Measurements from ENCODE around the gene MMS19.

MMS19 gene, protein sequence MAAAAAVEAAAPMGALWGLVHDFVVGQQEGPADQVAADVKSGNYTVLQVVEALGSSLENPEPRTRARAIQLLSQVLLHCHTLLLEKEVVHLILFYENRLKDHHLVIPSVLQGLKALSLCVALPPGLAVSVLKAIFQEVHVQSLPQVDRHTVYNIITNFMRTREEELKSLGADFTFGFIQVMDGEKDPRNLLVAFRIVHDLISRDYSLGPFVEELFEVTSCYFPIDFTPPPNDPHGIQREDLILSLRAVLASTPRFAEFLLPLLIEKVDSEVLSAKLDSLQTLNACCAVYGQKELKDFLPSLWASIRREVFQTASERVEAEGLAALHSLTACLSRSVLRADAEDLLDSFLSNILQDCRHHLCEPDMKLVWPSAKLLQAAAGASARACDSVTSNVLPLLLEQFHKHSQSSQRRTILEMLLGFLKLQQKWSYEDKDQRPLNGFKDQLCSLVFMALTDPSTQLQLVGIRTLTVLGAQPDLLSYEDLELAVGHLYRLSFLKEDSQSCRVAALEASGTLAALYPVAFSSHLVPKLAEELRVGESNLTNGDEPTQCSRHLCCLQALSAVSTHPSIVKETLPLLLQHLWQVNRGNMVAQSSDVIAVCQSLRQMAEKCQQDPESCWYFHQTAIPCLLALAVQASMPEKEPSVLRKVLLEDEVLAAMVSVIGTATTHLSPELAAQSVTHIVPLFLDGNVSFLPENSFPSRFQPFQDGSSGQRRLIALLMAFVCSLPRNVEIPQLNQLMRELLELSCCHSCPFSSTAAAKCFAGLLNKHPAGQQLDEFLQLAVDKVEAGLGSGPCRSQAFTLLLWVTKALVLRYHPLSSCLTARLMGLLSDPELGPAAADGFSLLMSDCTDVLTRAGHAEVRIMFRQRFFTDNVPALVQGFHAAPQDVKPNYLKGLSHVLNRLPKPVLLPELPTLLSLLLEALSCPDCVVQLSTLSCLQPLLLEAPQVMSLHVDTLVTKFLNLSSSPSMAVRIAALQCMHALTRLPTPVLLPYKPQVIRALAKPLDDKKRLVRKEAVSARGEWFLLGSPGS

DNA sequence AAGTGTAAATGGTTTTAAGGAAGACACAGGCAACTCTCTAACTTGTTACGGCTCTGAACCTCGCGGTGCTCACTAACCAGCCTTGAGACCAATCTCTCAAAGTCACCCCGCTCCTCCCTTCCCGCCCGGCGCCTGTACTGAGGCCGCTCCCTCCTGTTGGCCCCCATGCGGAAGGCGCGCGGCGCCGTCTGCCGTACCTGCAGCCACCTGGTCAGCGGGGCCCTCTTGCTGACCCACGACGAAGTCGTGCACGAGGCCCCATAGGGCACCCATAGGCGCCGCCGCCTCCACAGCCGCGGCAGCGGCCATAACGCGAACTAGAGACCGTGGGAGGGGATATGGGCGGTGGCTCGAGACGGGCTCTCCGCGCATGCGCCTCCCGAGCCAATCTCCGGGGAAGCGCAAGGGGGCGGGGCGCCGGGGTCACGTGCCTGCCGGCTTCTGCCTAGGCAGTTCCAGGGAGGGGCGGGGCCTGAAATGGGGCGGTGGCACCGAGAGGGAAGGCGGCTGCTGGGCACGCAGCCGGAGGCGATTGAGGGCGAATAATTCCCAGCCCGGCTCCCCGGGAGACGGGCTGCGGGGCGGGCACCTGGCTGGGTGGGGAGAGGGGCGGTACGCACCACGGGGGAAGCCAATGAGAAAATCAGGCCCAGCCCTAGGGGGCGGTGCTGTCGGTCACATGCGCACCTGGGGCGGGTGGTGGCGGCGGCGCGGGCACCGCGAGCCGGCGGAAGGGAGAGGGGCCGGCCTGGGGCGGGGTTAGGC lies at the start of gene MMS19:
Gene MMS19, minus strand, starts transcription at position 347 of the 765 bp plus-strand sequence. Its CDS starts 38 bp downstream, at position 309.
- peak; percentile 99 for DNase-seq

- peak; percentile 57 for DNase-seq
These were observed 49.7 kb upstream of the MMS19 start for GRCh38 chr10:97547962-97548361.

GRCh38 chr10:97547271-97547600 lies 49.0 kb upstream of the MMS19 start:
- no peak for DNase-seq

DNA sequence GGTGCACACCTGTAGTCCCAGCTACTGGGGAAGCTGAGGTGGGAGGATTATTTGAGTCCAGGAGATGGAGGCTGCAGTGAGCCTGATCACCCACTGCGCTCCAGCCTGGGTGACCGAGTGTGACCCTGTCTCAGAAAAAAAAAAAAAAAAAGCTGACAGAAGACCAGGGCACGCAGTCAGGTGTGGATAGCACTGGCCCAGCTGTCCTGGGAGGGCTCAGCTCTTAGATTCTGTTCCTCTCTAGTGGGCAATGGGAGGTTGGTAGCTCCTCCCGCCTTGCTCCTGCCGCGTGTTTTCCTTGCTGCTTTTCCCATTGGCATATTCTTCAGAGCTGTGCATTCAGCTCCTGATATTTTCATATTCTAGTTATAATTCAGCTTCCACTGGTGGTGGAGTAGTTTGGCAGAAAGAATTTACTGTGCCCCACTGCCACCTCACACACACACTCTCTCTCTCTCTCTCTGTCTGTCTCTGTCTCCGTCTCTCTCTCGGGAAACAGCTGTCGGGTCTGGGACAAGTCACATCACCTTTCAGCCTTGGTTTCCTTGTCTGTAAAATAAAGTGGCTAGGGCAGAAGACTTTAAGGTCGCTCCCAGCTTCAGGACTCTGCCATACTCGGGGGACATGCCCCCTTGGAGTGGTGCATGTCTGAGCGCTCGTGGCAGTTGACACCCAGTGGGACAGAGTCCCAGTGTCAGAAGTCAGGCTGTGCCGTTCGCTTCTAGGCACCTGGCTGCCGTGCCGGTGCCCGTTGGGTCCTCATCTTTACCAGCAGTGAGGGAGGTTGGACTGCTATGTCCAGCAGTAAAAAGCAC lies 48.4 kb upstream of the MMS19 start:
- no peak for DNase-seq

DNA sequence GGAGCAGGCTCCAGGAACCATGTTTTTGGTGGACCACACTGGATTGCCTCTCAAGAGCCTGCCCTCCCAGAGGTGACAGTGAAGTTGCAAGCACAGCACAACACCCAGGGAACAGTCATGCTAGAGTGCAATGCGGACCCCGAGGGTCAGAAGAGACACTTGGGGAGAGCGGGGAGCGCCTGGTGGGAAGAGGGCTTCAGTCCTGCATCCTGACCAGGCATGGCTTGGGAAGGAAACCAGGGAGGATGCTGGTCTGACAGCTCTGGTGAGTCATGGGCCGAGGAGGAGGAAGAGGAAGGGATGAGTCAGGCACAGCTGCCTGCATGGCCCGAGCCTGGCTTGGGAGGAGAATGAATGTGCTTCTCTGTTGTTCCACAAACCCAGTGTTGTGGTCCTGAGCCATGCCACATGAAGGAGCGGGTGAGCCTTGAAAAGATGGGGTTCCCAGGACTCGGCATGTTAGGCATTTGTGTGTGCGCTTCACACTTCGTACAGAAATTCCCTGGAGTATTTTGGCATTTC lies 44.9 kb upstream of the MMS19 start:
- DNase-seq: peak; percentile 78

- peak; percentile 87 for DNase-seq
These were observed 44.2 kb upstream of the MMS19 start for GRCh38 chr10:97542169-97543024.

DNA sequence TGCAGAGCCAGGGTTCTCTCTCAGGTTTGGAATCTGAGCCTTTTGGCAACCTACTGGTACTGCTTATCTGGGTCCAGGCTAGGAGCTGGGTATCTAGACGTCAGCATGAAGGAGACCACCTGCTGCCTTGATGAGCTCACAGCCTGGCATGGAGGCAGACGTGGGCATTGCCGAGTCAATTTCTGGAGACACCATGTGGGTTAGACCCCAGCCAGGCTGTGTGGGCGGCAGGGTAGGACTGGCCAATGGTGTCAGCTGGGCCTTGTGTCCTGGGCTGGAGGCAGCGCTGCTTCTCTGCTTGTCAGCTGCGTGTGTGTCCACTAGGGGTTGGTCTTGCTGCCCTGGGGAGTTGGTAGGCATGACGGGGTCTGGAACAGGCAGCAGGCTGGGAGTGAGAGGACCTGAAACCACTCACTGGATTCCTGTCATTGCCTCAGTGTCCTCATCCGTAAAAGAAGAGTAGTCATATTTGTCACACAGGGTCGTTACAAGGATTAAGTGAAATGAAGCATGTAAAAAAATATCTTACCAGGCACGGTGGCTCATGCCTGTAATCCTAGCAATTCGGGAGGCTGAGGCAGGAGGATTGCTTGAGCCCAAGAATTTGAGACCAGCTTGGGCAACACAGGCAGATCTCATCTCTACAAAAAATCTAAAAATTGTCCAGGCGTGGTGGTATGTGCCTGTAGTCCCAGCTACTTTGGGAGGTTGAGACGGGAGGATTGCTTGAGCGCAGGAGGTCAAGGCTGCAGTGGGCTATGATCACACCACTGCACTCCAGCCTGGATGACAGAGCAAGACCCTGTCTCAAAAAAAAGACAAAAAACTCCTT lies 42.7 kb upstream of the MMS19 start:
- DNase-seq: no peak

DNA sequence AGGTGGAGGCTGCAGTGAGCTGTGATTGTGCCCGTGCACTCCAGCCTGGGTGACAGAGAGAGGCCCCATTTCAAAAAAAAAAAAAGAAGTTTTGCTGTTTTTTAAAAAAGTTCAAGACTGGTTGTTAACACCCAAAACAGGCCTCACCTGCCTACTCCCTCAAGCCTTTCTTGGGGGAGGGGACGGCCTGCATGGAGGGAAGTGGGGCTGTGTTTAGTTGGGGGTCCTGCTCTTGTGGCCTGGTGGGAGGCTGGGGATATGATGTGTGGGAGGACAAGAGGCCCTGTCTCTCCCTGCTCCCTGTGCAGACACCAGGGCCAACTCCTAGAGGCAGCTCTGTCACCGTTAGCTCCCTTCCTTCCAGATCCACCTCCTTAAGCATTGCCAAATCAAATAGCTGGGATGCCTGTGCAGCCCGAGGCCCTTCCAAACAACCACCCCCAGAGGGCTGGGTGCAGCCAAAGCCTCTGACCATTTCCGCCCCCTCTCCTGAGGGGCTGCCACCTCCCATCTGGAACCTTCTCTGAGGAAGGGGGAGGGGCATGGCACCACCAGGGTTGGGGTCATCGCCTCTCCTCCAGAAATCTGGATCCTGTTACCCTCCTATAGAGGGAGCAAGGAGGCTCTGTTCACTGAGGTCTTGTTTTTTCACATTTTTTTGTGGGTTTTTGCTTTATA lies 41.4 kb upstream of the MMS19 start:
- peak; percentile 77 for DNase-seq

- no peak for DNase-seq
These were observed 40.6 kb upstream of the MMS19 start for GRCh38 chr10:97538839-97539238.

GRCh38 chr10:97538411-97538810 lies 40.2 kb upstream of the MMS19 start:
- no peak for DNase-seq

- no peak for DNase-seq
These were observed 39.1 kb upstream of the MMS19 start for GRCh38 chr10:97537186-97537869.

DNA sequence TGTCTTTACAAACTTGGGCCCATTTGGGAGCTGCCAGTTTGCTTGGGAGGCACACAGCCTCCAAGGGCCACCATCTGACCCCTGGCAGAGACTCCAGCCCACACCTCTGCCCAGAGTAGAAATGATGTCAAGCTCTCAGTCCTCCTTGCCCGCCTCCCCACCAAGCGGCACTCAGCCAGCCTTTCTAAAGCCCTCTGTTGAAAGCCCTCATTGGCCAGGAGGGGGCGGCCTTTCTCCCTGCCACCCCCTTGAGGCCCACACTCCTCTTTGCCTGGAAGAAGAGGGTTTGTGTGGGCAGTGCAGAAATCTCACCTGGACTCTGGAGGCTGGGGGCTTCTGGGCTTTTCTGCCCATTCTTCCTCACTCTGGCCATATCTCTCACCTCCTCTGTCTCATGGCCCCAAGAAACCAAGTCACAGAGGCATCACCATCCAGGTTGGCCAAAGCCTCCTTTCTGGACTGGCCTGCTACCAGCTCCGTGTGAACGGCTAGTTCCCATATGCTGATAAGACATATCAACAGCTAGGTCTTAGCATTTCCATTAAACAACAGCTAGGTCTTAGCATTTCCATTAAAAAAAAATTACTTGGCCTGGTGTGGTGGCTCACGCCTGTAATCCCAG lies 36.6 kb upstream of the MMS19 start:
- DNase-seq: no peak

- no peak for DNase-seq
These were observed 35.7 kb upstream of the MMS19 start for GRCh38 chr10:97533888-97534287.

GRCh38 chr10:97532935-97533671 lies 34.9 kb upstream of the MMS19 start:
- DNase-seq: peak; percentile 76

GRCh38 chr10:97531401-97531986 lies 33.3 kb upstream of the MMS19 start:
- DNase-seq: no peak

DNA sequence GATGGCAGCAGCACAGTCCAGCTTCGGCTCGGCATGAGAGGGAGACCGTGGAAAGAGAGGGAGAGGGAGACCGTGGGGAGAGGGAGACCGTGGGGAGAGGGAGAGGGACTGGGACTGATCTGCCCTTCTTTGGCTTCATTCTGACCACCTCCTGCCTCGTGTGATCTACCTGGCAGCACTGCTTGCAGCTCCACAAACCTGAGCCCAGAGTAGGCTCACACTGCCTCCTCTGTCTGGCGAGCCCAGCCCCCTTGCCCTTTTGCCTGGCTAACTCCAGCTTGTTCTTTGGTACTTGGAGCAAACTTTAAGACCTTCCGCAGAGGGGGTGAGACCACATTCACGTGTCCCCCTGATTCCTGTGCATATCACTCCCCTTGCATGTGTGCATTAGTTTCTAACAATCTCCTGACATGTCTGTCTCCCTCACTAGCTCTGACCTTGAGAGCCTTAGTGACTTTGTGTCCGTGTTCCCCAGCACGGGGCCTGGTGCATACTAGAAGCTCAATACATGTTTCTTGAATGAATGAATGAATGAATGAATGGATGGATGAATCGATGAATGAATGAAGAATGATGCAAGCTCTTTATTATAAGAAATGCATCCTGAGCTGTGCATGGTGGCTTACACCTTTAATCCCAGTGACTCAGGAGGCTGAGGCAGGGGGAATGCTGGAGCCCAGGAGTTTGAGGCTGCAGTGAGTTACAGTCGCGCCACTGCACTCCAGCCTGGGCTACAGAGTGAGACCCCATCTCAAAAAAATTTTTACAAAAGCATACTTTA lies 31.7 kb upstream of the MMS19 start:
- DNase-seq: no peak

Data from left hindlimb (tissue), 1 donor.